Stomach smooth muscle (tissue), 2 donors: ENCODE measurements around the gene CRYZL1.
A peak's percentile ranks its signal among the peaks of the same experiment; 100 is the strongest.
"Not testable (repeated sequence)": the region's sequence is repeated elsewhere in the genome, so short reads cannot be mapped to it uniquely, and the experiment has no call there.

ENCODE experiments used
- H3K27ac ChIP-seq: one replicate; pipeline ENCODE4 v1.7.0; 2013; ENCODE audit warnings: mild to moderate bottlenecking, low read length, inconsistent platforms
- H3K27me3 ChIP-seq, 2 donors: one replicate each; pipeline ENCODE4 v1.7.0; 2013; ENCODE audit warnings: low read length in 2 of 2; ENCODE audit not compliant: insufficient read depth in 2 of 2, control insufficient read depth in 1 of 2
- H3K36me3 ChIP-seq, 2 donors: one replicate each; pipeline ENCODE4 v1.7.0; 2013; ENCODE audit warnings: low read length in 2 of 2; ENCODE audit not compliant: control insufficient read depth in 2 of 2, insufficient read depth in 2 of 2
- H3K4me1 ChIP-seq: one replicate; pipeline ENCODE4 v1.7.0; 2013; ENCODE audit warnings: low read length; ENCODE audit not compliant: control insufficient read depth, insufficient read depth
- H3K4me3 ChIP-seq, 2 donors: one replicate each; pipeline ENCODE4 v1.7.0; 2013; ENCODE audit warnings: low read length in 2 of 2
- H3K9ac ChIP-seq, 2 donors: one replicate each; pipeline ENCODE4 v1.7.0; 2013; ENCODE audit warnings: low read length in 2 of 2, mild to moderate bottlenecking in 1 of 2
- H3K9me3 ChIP-seq, 2 donors: one replicate each; pipeline ENCODE4 v1.7.0; 2013; ENCODE audit warnings: low read length in 2 of 2; ENCODE audit not compliant: control insufficient read depth in 2 of 2
- donor health status: healthy.
- donor health status: Pancreatic carcinoma.

The CRYZL1 gene

GRCh38 chr21:33587792-33588484 lies 53.6 kb downstream of the CRYZL1 start:
- H3K4me3 ChIP-seq, result peak overlapping the region; percentile 73 to 93
- peak overlapping the region; percentile 69 to 80 for H3K9ac ChIP-seq
- H3K27me3 ChIP-seq, result no peaks in the 10 kb centered on the region
- H3K9me3 ChIP-seq, result no peaks in the 10 kb centered on the region
- H3K36me3 ChIP-seq, result no peaks in the 10 kb centered on the region
- H3K27ac ChIP-seq, result peak overlapping the region; percentile 73
- H3K4me1 ChIP-seq, result peaks cover 17% of the 10 kb centered on the region

DNA sequence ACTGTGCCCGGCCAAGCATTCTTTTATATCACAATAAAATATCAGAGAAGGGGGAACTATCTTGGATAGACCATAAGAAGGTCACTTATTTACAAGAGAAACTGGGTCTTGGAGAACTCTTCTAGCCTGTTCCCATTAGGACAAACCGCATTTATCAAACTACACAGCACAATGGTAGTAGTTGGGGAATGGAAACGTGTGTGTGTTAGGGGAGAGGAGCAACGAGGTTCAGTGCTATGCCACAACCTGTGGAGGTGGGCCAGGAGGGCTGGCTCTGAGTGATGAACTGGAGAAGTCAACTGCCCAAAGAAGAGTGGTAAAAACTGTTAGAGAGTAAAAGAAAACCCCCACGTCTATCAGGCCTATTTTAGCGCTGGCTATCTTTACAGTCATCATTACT lies 54.6 kb downstream of the CRYZL1 start:
- peaks cover 0 to under 1% of the 10 kb centered on the region in 2 donors for H3K36me3 ChIP-seq
- H3K4me1 ChIP-seq, result peaks cover 17% of the 10 kb centered on the region
- H3K9ac ChIP-seq, result no peak overlapping the region
- no peak overlapping the region for H3K4me3 ChIP-seq
- no peak overlapping the region for H3K27ac ChIP-seq
- no peaks in the 10 kb centered on the region for H3K9me3 ChIP-seq
- no peaks in the 10 kb centered on the region for H3K27me3 ChIP-seq

DNA sequence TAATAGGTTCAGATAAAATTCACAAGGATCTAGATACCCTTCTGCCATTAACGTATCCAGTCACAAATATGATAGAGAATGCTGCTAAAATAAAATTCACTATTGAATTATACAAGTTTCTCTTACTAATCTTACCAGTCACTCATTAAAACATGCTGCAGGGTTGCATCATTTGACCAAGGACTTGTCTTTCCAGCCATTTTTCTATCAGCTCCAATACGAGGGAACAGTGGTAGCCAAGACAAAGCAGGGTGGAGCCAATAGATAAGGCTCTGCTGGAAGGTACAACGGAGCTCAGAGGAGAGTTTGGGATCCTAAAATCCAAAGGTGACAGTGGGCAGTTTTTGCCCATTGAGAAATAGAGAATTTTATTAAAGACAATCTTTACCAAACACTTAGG lies 57.1 kb downstream of the CRYZL1 start:
- H3K4me3 ChIP-seq, result no peak overlapping the region
- peaks cover 17% of the 10 kb centered on the region for H3K4me1 ChIP-seq
- no peaks in the 10 kb centered on the region for H3K9me3 ChIP-seq
- H3K27me3 ChIP-seq, result no peaks in the 10 kb centered on the region
- H3K36me3 ChIP-seq, result peaks cover 0 to 3% of the 10 kb centered on the region in 2 donors
- no peak overlapping the region for H3K27ac ChIP-seq
- H3K9ac ChIP-seq, result no peak overlapping the region

- no peak overlapping the region for H3K4me3 ChIP-seq
- H3K9me3 ChIP-seq, result no peaks in the 10 kb centered on the region
- H3K4me1 ChIP-seq, result no peaks in the 10 kb centered on the region
- no peak overlapping the region for H3K9ac ChIP-seq
- H3K27me3 ChIP-seq, result no peaks in the 10 kb centered on the region
- H3K36me3 ChIP-seq, result peaks cover 11 to 12% of the 10 kb centered on the region in 2 donors
- H3K27ac ChIP-seq, result no peak overlapping the region
Measured at GRCh38 chr21:33578959-33579542, 62.5 kb downstream of the CRYZL1 start.

DNA sequence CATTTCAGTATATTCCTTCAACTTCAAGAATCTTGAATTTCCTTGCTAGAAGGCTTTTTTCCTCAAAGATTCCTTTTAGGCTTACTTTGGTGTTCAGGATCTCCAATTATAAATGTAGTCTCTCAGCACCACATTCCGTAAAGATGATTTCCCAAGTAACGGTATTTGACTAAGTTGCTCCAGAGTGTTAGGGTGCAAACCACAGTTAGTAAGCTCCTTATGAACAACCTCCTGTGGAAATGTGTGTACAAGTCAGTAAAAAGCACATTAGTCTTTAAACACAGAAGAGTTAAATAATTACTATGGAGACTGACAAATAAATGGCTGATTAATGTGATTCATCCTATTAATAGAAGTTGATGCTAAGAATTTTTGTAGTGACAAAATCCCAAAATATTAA lies 63.3 kb downstream of the CRYZL1 start:
- Histone ChIP-seq H3K4me3 (no peak overlapping the region), H3K4me1 (no peaks in the 10 kb centered on the region), H3K9ac (no peak overlapping the region), H3K27me3 (no peaks in the 10 kb centered on the region), H3K36me3 (peaks cover 12 to 15% of the 10 kb centered on the region in 2 donors), H3K27ac (no peak overlapping the region), H3K9me3 (no peaks in the 10 kb centered on the region)

GRCh38 chr21:33576741-33577141 lies 64.8 kb downstream of the CRYZL1 start:
- not testable (repeated sequence) for H3K27ac ChIP-seq, H3K9ac ChIP-seq, H3K4me1 ChIP-seq, H3K9me3 ChIP-seq, H3K4me3 ChIP-seq, H3K27me3 ChIP-seq
- H3K36me3 ChIP-seq, result peaks cover 11 to 15% of the 10 kb centered on the region in 2 donors

GRCh38 chr21:33572350-33572749 lies 69.2 kb downstream of the CRYZL1 start:
- H3K4me3 ChIP-seq, result no peak overlapping the region
- no peaks in the 10 kb centered on the region for H3K27me3 ChIP-seq
- H3K27ac ChIP-seq, result no peak overlapping the region
- H3K9ac ChIP-seq, result no peak overlapping the region
- no peaks in the 10 kb centered on the region for H3K4me1 ChIP-seq
- H3K36me3 ChIP-seq, result peaks cover 31 to 40% of the 10 kb centered on the region in 2 donors
- H3K9me3 ChIP-seq, result no peaks in the 10 kb centered on the region

GRCh38 chr21:33569991-33570390 lies 71.5 kb downstream of the CRYZL1 start:
- H3K36me3 ChIP-seq, result peaks cover 28 to 35% of the 10 kb centered on the region in 2 donors
- H3K4me3 ChIP-seq, result no peak overlapping the region
- no peaks in the 10 kb centered on the region for H3K9me3 ChIP-seq
- H3K4me1 ChIP-seq, result no peaks in the 10 kb centered on the region
- H3K27me3 ChIP-seq, result no peaks in the 10 kb centered on the region
- no peak overlapping the region for H3K9ac ChIP-seq
- no peak overlapping the region for H3K27ac ChIP-seq

- no peak overlapping the region for H3K4me3 ChIP-seq
- no peaks in the 10 kb centered on the region for H3K27me3 ChIP-seq
- H3K36me3 ChIP-seq, result peaks cover 22 to 32% of the 10 kb centered on the region in 2 donors
- H3K9me3 ChIP-seq, result no peaks in the 10 kb centered on the region
- no peak overlapping the region for H3K27ac ChIP-seq
- H3K4me1 ChIP-seq, result no peaks in the 10 kb centered on the region
- H3K9ac ChIP-seq, result no peak overlapping the region
Measured at GRCh38 chr21:33568448-33568847, 73.1 kb downstream of the CRYZL1 start.

DNA sequence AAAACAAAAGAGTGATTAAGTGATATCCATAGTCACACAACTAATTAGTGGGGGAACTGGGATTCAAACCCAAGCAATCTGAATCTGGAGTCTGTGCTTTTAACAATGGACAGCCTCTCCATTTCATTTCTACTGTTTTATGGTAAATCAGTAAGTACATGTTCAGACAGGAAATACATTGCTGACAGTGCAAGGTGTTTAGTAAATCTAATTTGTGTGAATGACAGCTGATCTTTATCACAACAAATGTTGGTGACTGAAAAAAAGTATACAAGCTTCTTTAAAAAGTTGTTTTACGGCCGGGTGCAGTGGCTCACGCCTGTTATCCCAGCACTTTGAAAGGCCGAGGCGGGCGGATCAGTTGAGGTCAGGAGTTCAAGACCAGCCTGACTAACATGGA lies 73.6 kb downstream of the CRYZL1 start:
- H3K36me3 ChIP-seq, result peaks cover 22 to 32% of the 10 kb centered on the region in 2 donors
- H3K27ac ChIP-seq, result no peak overlapping the region
- no peaks in the 10 kb centered on the region for H3K4me1 ChIP-seq
- no peak overlapping the region for H3K9ac ChIP-seq
- H3K9me3 ChIP-seq, result no peaks in the 10 kb centered on the region
- H3K4me3 ChIP-seq, result no peak overlapping the region
- no peaks in the 10 kb centered on the region for H3K27me3 ChIP-seq

DNA sequence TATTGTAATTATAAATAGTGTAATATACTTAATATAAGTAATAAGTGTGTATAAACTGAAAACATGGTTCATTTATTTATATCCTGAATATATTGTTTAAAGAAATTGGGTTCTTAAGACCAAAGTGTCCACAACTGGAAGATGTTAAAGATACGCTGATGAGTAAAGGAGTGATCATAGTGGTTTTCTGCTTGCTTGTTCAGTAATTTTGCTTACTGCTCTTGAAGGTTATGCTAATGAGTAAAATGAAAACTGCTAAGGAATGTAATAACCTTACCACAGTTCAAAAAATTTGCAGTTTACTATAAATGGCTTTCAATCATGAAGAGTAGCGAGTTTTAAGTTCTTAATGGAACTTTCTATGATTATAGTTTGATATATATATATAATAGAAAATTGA lies 75.0 kb downstream of the CRYZL1 start:
- no peaks in the 10 kb centered on the region for H3K27me3 ChIP-seq
- no peak overlapping the region for H3K4me3 ChIP-seq
- no peaks in the 10 kb centered on the region for H3K9me3 ChIP-seq
- H3K9ac ChIP-seq, result no peak overlapping the region
- H3K36me3 ChIP-seq, result peaks cover 20 to 35% of the 10 kb centered on the region in 2 donors
- no peak overlapping the region for H3K27ac ChIP-seq
- no peaks in the 10 kb centered on the region for H3K4me1 ChIP-seq
